Activated T-cell treated with anti-CD3 and anti-CD28 coated beads, Interleukin-2, amount 50 U/mL, for 72 hours (primary cell): ENCODE results near the gene PSMB9. TPM values are rescaled to one million over a fixed set of nuclear protein-coding genes. Genes with fewer than 3 reads are reported as not detected.
"Not testable (repeated sequence)": the region's sequence is repeated elsewhere in the genome, so short reads cannot be mapped to it uniquely, and the experiment has no call there.

Experiments used
- ATAC-seq, 2 donors: fragments of 150-1000 bp; cut with Tn5 transposase; replicated peaks in 1 of 2; 2 replicates each; pipeline ENCODE4 v1.10.0; 2021; ENCODE audit warnings: moderate library complexity in 2 of 2, mild to moderate bottlenecking in 1 of 2
- DNase-seq, 2 donors: peaks; one replicate each; pipeline ENCODE4 v3.0.0; 2021 to 2022; ENCODE audit warnings: mixed read lengths in 1 of 2
- H3K27ac Mint-ChIP-seq: one replicate; pipeline ENCODE4 v1.8.0; 2022; ENCODE audit warnings: mild to moderate bottlenecking, moderate library complexity, mixed read lengths
- H3K27me3 Mint-ChIP-seq: one replicate; pipeline ENCODE4 v1.8.0; 2022; ENCODE audit warnings: low read depth, mixed read lengths
- H3K36me3 Mint-ChIP-seq, 2 donors: one replicate each; pipeline ENCODE4 v1.8.0; 2022; ENCODE audit warnings: mixed read lengths in 2 of 2, mild to moderate bottlenecking in 1 of 2; ENCODE audit not compliant: insufficient read depth in 2 of 2
- H3K4me1 Mint-ChIP-seq: one replicate; pipeline ENCODE4 v1.8.0; 2022; ENCODE audit warnings: low read depth, mixed read lengths
- H3K4me3 Mint-ChIP-seq, 2 donors: one replicate each; pipeline ENCODE4 v1.8.0; 2022; ENCODE audit warnings: mild to moderate bottlenecking in 2 of 2, mixed read lengths in 2 of 2, moderate library complexity in 2 of 2
- H3K9me3 Mint-ChIP-seq, 2 donors: one replicate each; pipeline ENCODE4 v1.8.0; 2022; ENCODE audit warnings: mixed read lengths in 2 of 2
- total RNA-seq, 2 donors: library from RNA; stranded (reverse); gene quantifications; one replicate each; pipeline ENCODE4 v1.2.3, GENCODE V29; 2022

The PSMB9 gene
- total RNA-seq = 100 to 1,000 TPM; 271 to 299 TPM

DNA sequence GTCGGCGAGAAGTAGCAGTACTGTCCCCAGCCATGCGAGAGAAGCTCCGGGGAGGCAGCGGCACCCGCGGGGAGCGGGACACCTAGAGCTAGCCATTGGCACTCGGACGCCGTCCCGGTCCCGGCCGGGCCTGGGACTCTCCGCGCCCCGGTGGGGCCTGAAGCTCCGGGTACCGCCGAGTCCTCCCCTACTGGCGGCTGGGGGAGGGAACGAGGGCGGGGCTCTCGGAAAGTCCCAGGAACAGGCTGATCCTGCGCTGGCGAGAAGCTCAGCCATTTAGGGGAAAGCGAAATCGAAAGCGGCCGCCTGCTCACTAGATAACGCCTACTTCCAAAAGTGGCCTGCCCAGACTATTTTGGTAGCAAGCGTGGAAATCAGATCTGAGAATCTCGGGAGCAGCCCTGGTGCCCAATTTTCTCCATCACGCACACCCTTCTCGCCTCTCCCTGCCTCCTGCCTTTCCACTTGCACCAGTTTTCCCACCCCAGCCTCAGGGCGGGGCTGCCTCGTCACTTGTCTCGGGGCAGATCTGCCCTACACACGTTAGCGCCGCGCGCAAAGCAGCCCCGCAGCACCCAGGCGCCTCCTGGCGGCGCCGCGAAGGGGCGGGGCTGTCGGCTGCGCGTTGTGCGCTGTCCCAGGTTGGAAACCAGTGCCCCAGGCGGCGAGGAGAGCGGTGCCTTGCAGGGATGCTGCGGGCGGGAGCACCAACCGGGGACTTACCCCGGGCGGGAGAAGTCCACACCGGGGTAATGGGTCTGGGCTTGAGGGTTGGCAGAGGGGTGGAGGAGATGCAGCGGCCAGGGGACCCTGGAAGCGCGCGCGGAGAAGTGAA is at the start of gene PSMB9, which contains the start of gene TAP1:
Gene PSMB9, plus strand, starts transcription at position 652 of the 835 bp plus-strand sequence. Its CDS starts 38 bp downstream, at position 690.
Gene TAP1, minus strand, starts transcription at position 164 of the 835 bp plus-strand sequence. Its CDS starts 68 bp downstream, at position 96.
- no peaks in the 10 kb centered on the region for H3K27me3 Mint-ChIP-seq
- peak within 1 kb of the TSS; percentile 99 for H3K27ac Mint-ChIP-seq
- H3K4me3 Mint-ChIP-seq = peak within 1 kb of the TSS; percentile 94 to 100
- no peaks in the 10 kb centered on the region for H3K9me3 Mint-ChIP-seq
- DNase-seq (peak; percentile 95 to 97), ATAC-seq (peak; percentile 85 to 86)
- H3K4me1 Mint-ChIP-seq = peaks cover 74% of the 10 kb centered on the region
- peaks cover 57 to 83% of the 10 kb centered on the region in 2 donors for H3K36me3 Mint-ChIP-seq

DNA sequence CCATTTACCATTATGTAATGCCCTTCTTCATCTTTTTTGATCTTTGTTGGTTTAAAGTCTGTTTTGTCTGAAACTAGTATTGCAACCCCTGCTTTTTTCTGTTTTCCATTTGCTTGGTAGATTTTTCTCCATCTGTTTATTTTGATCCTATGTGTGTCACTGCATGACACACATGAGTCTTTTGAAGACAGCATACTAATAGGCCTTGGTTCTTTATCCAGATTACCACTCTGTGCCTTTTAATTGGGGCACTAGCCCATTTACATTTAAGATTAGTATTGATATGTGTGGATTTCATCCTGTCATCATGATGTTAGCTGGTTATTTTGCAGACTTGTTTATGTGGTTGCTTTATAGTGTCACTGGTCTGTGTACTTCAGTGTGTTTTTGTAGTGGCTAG is 48.6 kb upstream of the PSMB9 start:
- not testable (repeated sequence) for H3K9me3 Mint-ChIP-seq, DNase-seq, H3K4me1 Mint-ChIP-seq, H3K36me3 Mint-ChIP-seq, H3K27ac Mint-ChIP-seq, ATAC-seq, H3K4me3 Mint-ChIP-seq
- H3K27me3 Mint-ChIP-seq = peaks cover 44% of the 10 kb centered on the region

DNA sequence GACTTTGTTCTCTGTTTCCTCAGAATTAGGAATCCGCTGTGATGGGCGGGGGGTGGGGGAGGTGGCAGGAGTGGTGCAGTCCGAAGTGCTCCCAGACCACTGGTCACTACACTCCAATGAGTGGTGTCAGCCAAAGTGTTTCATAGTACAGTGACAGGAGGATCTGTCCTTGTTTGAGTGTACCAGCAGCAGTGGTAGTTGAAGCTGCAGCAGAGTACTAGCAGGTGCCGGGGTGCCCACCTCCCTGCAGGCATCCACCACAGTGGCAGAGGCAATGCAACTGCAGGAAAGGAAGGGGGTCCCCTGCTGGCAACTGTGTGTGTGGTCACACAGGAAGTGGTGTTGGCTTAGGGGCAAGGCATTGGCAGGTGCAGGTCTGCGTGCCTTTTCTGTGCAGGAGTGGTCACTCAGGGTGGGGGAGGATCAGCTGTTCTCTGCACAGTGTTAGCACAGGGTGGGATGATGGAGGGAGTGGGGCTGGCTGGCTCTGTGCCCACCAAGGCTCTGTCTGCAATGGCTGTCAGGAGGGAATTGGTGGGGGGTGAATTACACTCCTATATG is 46.9 kb upstream of the PSMB9 start:
- Mint-ChIP-seq H3K36me3 (no peaks in the 10 kb centered on the region), H3K4me1 (no peaks in the 10 kb centered on the region), H3K4me3 (no peak overlapping the region), H3K27ac (no peak overlapping the region), H3K9me3 (no peaks in the 10 kb centered on the region), H3K27me3 (peaks cover 30% of the 10 kb centered on the region)
- ATAC-seq (peak in 1 of 2 donors; percentile 24), DNase-seq (no peak)

DNA sequence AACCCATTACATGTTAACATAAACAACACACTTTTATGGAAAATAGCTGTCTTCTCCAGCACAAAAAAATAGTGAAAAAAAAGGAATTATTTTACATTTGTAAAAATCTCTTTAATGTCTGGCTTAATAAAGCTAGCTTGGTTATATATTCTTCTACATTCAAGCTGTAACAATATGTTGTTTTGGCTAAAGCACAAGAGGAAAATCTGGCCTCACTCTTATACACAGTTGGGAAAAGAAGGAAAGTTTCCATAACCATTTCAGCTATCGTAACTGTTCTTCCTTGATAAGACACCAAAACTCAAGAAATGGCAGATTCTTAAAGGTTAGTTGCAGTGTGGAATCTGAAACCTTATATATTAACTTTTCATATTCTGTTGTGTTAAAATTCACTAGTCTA is 44.8 kb upstream of the PSMB9 start:
- H3K27me3 Mint-ChIP-seq = peaks cover 15% of the 10 kb centered on the region
- DNase-seq (no peak), ATAC-seq (no peak)
- H3K4me1 Mint-ChIP-seq = no peaks in the 10 kb centered on the region
- H3K36me3 Mint-ChIP-seq = no peaks in the 10 kb centered on the region
- H3K9me3 Mint-ChIP-seq = no peaks in the 10 kb centered on the region
- H3K27ac Mint-ChIP-seq = no peak overlapping the region
- H3K4me3 Mint-ChIP-seq = no peak overlapping the region

DNA sequence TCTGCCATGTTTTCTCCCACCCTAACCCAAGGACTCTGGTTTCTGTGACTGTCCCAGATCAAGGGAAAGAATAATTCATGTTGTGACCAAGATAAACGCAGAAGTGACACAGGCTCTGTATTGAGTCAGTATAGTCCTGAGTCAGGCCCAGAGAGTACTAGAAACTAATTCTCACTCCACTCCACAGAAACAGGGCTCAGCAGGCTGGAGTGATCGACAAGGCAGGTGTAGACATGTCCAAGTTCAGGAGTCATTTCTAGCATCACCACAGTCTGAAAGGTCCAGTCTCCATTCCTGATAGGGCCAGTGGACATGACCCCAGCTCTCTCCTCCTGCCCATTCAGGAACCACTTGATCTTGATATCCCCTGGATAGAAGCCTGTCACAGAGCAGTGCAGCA is 39.8 kb upstream of the PSMB9 start:
- ATAC-seq = peak; percentile 62 to 66
- Mint-ChIP-seq H3K27ac (no peak overlapping the region), H3K27me3 (no peaks in the 10 kb centered on the region)

DNA sequence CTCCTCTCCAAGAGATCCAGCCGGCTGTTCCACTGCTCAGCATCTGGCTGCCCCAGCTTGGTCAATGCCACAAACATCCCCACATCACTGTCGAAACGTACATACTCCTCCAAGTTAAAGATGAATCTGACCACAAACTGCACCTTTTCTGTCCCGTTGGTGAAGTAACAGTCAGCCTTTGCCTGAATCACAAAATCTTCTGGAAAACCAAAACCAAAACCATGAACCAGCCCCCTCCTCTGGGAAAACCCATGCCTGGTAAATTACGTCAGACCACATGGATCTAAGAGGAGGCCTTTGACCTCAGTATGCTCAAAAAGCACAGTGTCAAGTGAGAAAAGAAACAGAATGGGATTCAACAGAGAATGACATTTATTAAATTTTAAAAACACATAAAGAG is 38.9 kb upstream of the PSMB9 start:
- Mint-ChIP-seq H3K36me3 (no peaks in the 10 kb centered on the region), H3K27ac (no peak overlapping the region), H3K4me3 (no peak overlapping the region)

More for the DNA sequence above, 39.8 kb upstream of the PSMB9 start:
- Mint-ChIP-seq H3K4me3 (no peak overlapping the region), H3K4me1 (no peaks in the 10 kb centered on the region), H3K36me3 (no peaks in the 10 kb centered on the region), H3K9me3 (no peaks in the 10 kb centered on the region)
- no peak for DNase-seq

DNA sequence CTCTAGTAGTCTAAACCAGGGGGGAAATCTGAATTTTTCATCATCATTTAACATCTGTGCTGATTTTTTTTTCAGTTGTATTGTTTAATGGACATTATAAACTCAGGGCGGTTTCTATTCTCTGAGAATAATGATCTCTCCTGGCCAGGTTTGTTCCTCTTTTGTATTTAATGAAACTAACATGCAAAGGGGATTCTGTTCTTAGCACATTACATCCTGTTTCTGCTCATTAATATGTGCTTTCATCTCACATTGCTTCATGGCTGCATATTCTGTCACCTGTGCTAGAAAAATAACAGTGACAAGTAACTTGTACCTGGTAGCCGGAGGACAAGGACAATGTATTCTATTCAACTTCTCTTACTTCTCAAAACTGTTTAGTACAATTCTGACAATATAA is 38.0 kb upstream of the PSMB9 start:
- H3K27me3 Mint-ChIP-seq = no peaks in the 10 kb centered on the region
- peaks cover 12% of the 10 kb centered on the region for H3K4me1 Mint-ChIP-seq
- H3K27ac Mint-ChIP-seq = no peak overlapping the region
- no peak overlapping the region for H3K4me3 Mint-ChIP-seq
- H3K36me3 Mint-ChIP-seq = no peaks in the 10 kb centered on the region
- DNase-seq = no peak
- H3K9me3 Mint-ChIP-seq = no peaks in the 10 kb centered on the region
- no peak for ATAC-seq

More for the DNA sequence above, 38.9 kb upstream of the PSMB9 start:
- DNase-seq (no peak), ATAC-seq (no peak)
- Mint-ChIP-seq H3K9me3 (no peaks in the 10 kb centered on the region), H3K4me1 (peaks cover 5% of the 10 kb centered on the region), H3K27me3 (no peaks in the 10 kb centered on the region)

DNA sequence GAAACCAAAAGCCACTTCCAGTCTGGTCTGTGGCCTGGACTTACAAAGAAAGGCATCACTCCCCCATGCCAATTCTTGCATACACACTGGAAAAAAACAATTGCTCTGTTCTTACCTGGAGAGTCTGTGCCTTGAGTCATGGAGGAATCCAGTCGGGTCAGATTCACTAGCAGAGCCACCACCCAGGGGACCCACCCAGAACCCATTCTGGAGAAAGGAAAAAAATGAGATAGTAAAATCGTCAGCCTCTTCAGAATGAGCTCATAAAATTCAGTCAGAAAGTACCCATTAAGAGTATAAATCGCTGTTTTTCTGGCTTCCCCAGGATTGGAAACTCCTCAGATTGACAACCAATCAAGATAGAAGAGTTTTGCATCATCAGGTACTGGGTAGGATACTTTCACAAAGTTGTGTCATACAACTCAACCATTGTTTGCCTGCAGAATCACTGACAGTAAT is 37.2 kb upstream of the PSMB9 start, which contains the start of gene HLA-DOB:
Gene HLA-DOB, minus strand, starts transcription at position 257 of the 459 bp plus-strand sequence. Its CDS starts 51 bp downstream, at position 206.
- Mint-ChIP-seq H3K4me1 (peaks cover 12% of the 10 kb centered on the region), H3K4me3 (no peak within 1 kb of the TSS), H3K27me3 (no peaks in the 10 kb centered on the region), H3K9me3 (no peaks in the 10 kb centered on the region), H3K27ac (no peak within 1 kb of the TSS), H3K36me3 (no peaks in the 10 kb centered on the region)
- no peak for DNase-seq
- ATAC-seq = peak; percentile 74 to 75

DNA sequence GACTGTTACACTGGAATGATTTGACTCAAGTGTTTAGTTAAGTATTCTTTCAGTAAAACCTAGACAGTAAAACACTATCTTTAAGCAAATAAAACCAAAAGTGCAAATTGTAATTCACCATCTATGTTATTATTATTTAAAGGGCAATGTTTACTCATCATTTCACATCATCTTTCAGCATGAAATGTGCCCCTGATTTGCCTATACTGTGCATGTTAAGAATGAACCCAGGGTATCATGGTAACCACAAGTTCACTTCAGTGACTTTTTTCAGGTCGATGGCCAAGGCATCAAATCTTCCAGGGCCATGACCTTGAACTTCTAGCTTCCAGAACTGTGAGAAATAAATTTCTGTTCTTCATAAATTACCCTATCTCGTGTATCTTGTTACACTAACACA is 35.1 kb upstream of the PSMB9 start:
- Mint-ChIP-seq H3K9me3 (no peaks in the 10 kb centered on the region), H3K36me3 (no peaks in the 10 kb centered on the region), H3K27me3 (no peaks in the 10 kb centered on the region), H3K4me1 (peaks cover 12% of the 10 kb centered on the region), H3K27ac (no peak overlapping the region), H3K4me3 (no peak overlapping the region)
- ATAC-seq = no peak
- DNase-seq = no peak

DNA sequence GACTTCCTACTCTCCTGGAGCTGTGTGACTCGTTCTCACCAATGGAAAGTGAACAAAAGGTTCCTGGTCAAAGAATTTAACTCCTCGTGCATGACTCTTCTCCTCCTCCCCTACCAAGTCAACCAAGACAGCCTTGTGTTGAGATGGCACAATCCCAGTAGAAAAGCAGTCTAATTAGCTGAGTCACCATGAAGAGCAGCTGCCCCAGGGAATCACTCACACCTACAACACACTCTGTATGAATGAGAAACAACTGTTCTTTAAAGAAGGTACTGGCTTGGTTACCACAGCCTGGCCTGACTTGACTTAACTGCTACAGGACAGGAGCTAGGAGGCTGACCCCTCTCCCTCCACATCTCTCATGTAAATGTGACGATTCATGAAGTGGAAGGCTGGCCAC is 34.3 kb upstream of the PSMB9 start:
- Mint-ChIP-seq H3K36me3 (peaks cover 0 to 3% of the 10 kb centered on the region in 2 donors), H3K27ac (no peak overlapping the region), H3K27me3 (no peaks in the 10 kb centered on the region), H3K4me1 (peaks cover 12% of the 10 kb centered on the region), H3K4me3 (no peak overlapping the region), H3K9me3 (no peaks in the 10 kb centered on the region)
- no peak for ATAC-seq
- no peak for DNase-seq

DNA sequence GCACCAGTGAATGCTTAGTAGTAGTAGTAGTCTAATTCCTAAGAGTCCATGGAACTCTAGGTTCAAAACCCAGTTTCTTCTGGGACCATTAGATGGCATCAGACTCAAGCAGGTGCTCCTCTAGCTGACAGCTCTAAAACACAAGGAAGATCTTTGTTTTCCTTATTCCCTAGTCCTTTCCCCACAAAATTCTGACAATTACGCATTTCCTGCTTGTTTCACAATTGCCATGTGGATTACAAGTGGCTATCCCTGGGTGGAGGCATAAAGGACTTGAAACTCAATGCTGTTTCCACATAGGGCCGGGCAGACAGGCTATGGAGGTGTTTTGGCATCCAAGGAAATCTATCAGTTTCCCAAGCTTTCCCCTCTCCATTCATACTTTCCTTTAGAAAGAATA is 28.0 kb upstream of the PSMB9 start:
- Mint-ChIP-seq H3K27me3 (no peaks in the 10 kb centered on the region), H3K9me3 (no peaks in the 10 kb centered on the region), H3K36me3 (peaks cover 9 to 23% of the 10 kb centered on the region in 2 donors), H3K4me1 (peaks cover 26% of the 10 kb centered on the region), H3K27ac (no peak overlapping the region), H3K4me3 (no peak overlapping the region)
- no peak for DNase-seq
- ATAC-seq = no peak

DNA sequence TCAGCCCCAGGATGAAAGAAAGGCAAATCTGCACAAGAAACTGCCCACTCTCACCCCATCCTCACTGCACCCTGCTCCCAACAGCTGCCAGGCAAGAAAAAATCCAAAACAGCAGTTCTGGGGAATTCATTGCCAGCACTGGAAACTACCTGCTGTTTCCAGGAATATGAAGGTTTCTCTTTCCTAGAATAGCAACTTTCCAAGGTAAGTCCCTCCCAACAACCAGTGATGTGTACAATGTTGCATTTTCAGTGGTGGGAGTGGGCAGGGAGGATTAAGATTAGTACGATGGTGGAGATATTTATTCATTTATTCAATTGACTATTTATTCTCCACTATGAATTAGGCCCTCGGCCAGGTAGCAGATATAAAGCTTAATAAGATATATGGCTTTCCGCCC is 27.0 kb upstream of the PSMB9 start:
- Mint-ChIP-seq H3K4me1 (peaks cover 35% of the 10 kb centered on the region), H3K27ac (peak overlapping the region; percentile 48), H3K27me3 (no peaks in the 10 kb centered on the region), H3K9me3 (no peaks in the 10 kb centered on the region), H3K4me3 (no peak overlapping the region), H3K36me3 (peaks cover 14 to 28% of the 10 kb centered on the region in 2 donors)
- ATAC-seq (no peak), DNase-seq (no peak)

DNA sequence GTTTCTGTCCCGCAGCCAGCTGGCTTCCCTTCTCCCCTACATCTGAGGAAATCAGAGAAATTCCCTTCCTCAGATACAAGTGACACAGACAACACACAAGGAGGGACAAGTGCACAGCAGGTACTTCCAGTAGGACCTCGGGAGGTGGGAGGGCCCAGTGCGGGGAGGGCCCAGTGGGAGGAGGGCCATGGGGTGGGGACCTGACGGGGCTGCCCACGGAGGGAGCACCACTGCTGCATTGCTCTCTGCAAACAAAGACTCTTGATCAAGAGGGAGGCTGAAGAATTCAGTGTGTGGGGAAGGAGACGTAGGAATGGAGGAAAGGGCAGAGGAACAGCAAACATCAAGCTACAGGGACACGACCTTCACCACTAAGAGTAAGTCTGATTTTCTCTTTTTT is 24.5 kb upstream of the PSMB9 start:
- Mint-ChIP-seq H3K4me1 (peaks cover 60% of the 10 kb centered on the region), H3K36me3 (peaks cover 24 to 44% of the 10 kb centered on the region in 2 donors), H3K4me3 (no peak overlapping the region), H3K9me3 (no peaks in the 10 kb centered on the region), H3K27ac (peak overlapping the region; percentile 61), H3K27me3 (no peaks in the 10 kb centered on the region)
- DNase-seq (no peak), ATAC-seq (peak in 1 of 2 donors; percentile 17)
